ENCODE data around the gene LRRC59. TPM values are rescaled to one million over a fixed set of nuclear protein-coding genes. Genes with fewer than 3 reads are reported as not detected.

Gene LRRC59
- total and polyA plus RNA-seq, 4 donors: 43.8 to 117 (median 79.2) TPM

DNA sequence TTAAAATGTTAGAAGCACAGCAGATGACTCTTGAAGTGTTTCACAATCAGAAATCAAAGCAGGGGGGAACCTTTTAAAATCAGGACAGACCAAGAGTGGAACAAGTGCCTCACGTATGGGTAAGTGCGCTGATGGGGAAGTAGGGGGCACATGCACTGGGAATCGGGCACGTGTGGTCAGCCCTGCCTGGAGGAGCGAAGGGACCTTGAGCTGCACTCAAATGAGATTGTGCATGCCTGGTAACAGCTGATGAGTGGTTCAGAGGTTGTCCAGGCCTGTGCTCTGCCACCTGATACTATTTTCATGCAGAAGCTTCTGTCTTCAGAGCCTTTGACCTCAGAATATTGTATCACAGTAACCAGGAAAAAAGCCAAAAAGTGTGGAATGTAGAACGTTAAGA lies 65.1 kb downstream of the LRRC59 start:
- no peak for ATAC-seq (ENCODE audit: insufficient read depth, low FRiP score)
- DNase-seq: no peak
- WGBS, 2 donors: 23 to 53% methylated on average over 6 of the region's 6 CpGs
- Histone ChIP-seq H3K4me1 (ENCODE audit: control insufficient read depth in 5 of 5, insufficient read depth in 5 of 5, low read length in 5 of 5) (peaks cover 0 to 13% (median 4%) of the 10 kb centered on the region in 5 donors), H3K9me3 (ENCODE audit: control insufficient read depth in 4 of 4, insufficient read depth in 3 of 4, low read length in 3 of 4) (no peaks in the 10 kb centered on the region), H3K36me3 (ENCODE audit: control insufficient read depth in 4 of 4, insufficient read depth in 4 of 4, low read length in 4 of 4) (no peaks in the 10 kb centered on the region), H3K9ac (ENCODE audit: insufficient read depth in 1 of 2, low read length in 2 of 2) (no peak overlapping the region), H3K27me3 (ENCODE audit: control insufficient read depth in 3 of 3, insufficient read depth in 3 of 3, low read length in 2 of 3) (no peaks in the 10 kb centered on the region), H3K27ac (ENCODE audit: low read depth in 1 of 2, low read length in 1 of 2) (no peak overlapping the region), H3K4me3 (no peak overlapping the region)
- TF ChIP-seq, protein P1, sequence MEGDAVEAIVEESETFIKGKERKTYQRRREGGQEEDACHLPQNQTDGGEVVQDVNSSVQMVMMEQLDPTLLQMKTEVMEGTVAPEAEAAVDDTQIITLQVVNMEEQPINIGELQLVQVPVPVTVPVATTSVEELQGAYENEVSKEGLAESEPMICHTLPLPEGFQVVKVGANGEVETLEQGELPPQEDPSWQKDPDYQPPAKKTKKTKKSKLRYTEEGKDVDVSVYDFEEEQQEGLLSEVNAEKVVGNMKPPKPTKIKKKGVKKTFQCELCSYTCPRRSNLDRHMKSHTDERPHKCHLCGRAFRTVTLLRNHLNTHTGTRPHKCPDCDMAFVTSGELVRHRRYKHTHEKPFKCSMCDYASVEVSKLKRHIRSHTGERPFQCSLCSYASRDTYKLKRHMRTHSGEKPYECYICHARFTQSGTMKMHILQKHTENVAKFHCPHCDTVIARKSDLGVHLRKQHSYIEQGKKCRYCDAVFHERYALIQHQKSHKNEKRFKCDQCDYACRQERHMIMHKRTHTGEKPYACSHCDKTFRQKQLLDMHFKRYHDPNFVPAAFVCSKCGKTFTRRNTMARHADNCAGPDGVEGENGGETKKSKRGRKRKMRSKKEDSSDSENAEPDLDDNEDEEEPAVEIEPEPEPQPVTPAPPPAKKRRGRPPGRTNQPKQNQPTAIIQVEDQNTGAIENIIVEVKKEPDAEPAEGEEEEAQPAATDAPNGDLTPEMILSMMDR (IDR thresholded peaks at IDR 0.05; ENCODE audit: control extremely low read depth, extremely low read depth): no peak

Small RNA genes lying within 50 kb of the gene (small RNA-seq; reads per million reads assigned to genes)
- gene RF00019 (ENCODE audit: low replicate concordance): not detected

Other genes starting within 250 kb of the LRRC59 start
- 10 to 100 TPM; 31.7 to 77.4 TPM for gene PPP1R9B, start 246.8 kb downstream of the LRRC59 start, total RNA-seq
- gene PPP1R9B, start 246.8 kb downstream of the LRRC59 start, polyA plus RNA-seq: 10 to 100 TPM; 38.1 to 61.5 TPM
- gene SGCA, start 231.5 kb downstream of the LRRC59 start, total RNA-seq: 10 to 100 TPM in 1 of 2 donors, 1 to 10 TPM in 1; 5.0 to 18.2 TPM
- gene SGCA, start 231.5 kb downstream of the LRRC59 start, polyA plus RNA-seq: 10 to 100 TPM in 1 of 2 donors, 1 to 10 TPM in 1; 9.7 to 19.4 TPM
- 1,000 to 10,000 TPM in 1 of 2 donors, 100 to 1,000 TPM in 1; 443 to 1,330 TPM for gene COL1A1, start 195.9 kb downstream of the LRRC59 start, total RNA-seq
- gene COL1A1, start 195.9 kb downstream of the LRRC59 start, polyA plus RNA-seq: 100 to 1,000 TPM in 1 of 2 donors, 10 to 100 TPM in 1; 30.5 to 122 TPM
- gene TMEM92, start 123.1 kb downstream of the LRRC59 start, total RNA-seq: 1 to 10 TPM in 1 of 2 donors, under 1 TPM in 1; 0.63 to 8.0 TPM
- 1 to 10 TPM; 5.6 to 6.2 TPM for gene TMEM92, start 123.1 kb downstream of the LRRC59 start, polyA plus RNA-seq
- gene XYLT2, start 51.4 kb downstream of the LRRC59 start, total RNA-seq: 10 to 100 TPM; 20.9 to 28.5 TPM
- 10 to 100 TPM in 1 of 2 donors, 1 to 10 TPM in 1; 9.6 to 11.5 TPM for gene XYLT2, start 51.4 kb downstream of the LRRC59 start, polyA plus RNA-seq
- 10 to 100 TPM; 33.5 to 58.1 TPM for gene MRPL27, start 24.3 kb downstream of the LRRC59 start, total RNA-seq
- 100 to 1,000 TPM in 1 of 2 donors, 10 to 100 TPM in 1; 98.6 to 176 TPM for gene MRPL27, start 24.3 kb downstream of the LRRC59 start, polyA plus RNA-seq
- 1 to 10 TPM; 1.5 to 2.8 TPM for gene EME1, start 24.3 kb downstream of the LRRC59 start, total RNA-seq
- gene EME1, start 24.3 kb downstream of the LRRC59 start, polyA plus RNA-seq: 1 to 10 TPM in 1 of 2 donors, under 1 TPM in 1; 0.55 to 2.1 TPM
- 10 to 100 TPM; 77.7 to 79.2 TPM for gene ACSF2, start 28.7 kb upstream of the LRRC59 start, total RNA-seq
- gene ACSF2, start 28.7 kb upstream of the LRRC59 start, polyA plus RNA-seq: 10 to 100 TPM; 23.5 to 64.1 TPM
- gene CHAD, start 71.4 kb upstream of the LRRC59 start, total RNA-seq: under 1 TPM in 1 of 2 donors, not detected in 1; 0.37 TPM
- gene CHAD, start 71.4 kb upstream of the LRRC59 start, polyA plus RNA-seq: under 1 TPM; 0.14 to 0.35 TPM
- gene RSAD1, start 81.3 kb upstream of the LRRC59 start, total RNA-seq: 10 to 100 TPM; 31.2 to 43.2 TPM
- 10 to 100 TPM; 20.1 to 28.5 TPM for gene RSAD1, start 81.3 kb upstream of the LRRC59 start, polyA plus RNA-seq
- 1 to 10 TPM; 4.7 to 6.4 TPM for gene MYCBPAP, start 110.9 kb upstream of the LRRC59 start, total RNA-seq
- gene MYCBPAP, start 110.9 kb upstream of the LRRC59 start, polyA plus RNA-seq: under 1 TPM; 0.73 to 0.90 TPM
- 1 to 10 TPM; 1.3 to 2.6 TPM for gene EPN3, start 135.2 kb upstream of the LRRC59 start, total RNA-seq
- 1 to 10 TPM; 2.5 to 2.6 TPM for gene EPN3, start 135.2 kb upstream of the LRRC59 start, polyA plus RNA-seq
- gene SPATA20, start 149.7 kb upstream of the LRRC59 start, total RNA-seq: 10 to 100 TPM; 32.3 to 37.8 TPM
- 10 to 100 TPM; 10.5 to 25.8 TPM for gene SPATA20, start 149.7 kb upstream of the LRRC59 start, polyA plus RNA-seq
- gene CACNA1G, start 163.2 kb upstream of the LRRC59 start, total RNA-seq: 1 to 10 TPM in 1 of 2 donors, under 1 TPM in 1; 0.31 to 3.6 TPM
- under 1 TPM; 0.14 to 0.18 TPM for gene CACNA1G, start 163.2 kb upstream of the LRRC59 start, polyA plus RNA-seq
- gene ABCC3, start 237.4 kb upstream of the LRRC59 start, total RNA-seq: 10 to 100 TPM; 18.3 to 46.4 TPM
- 10 to 100 TPM; 10.3 to 45.7 TPM for gene ABCC3, start 237.4 kb upstream of the LRRC59 start, polyA plus RNA-seq